ENCODE data around the gene TBC1D22A. TPM values are rescaled to one million over a fixed set of nuclear protein-coding genes. Genes with fewer than 3 reads are reported as not detected.
"Not testable (repeated sequence)": the region's sequence is repeated elsewhere in the genome, so short reads cannot be mapped to it uniquely, and the experiment has no call there.

TBC1D22A gene
- total RNA-seq, 1 experiment from 2014 or later, result 18.2 TPM

GRCh38 chr22:46734213-46734722 is 28.2 kb upstream of the TBC1D22A start:
- H3K36me3 ChIP-seq, H3K9me3 ChIP-seq, DNase-seq, H3K4me3 ChIP-seq, H3K27me3 ChIP-seq: not testable (repeated sequence)

GRCh38 chr22:46734830-46735453 is 27.5 kb upstream of the TBC1D22A start:
- no peaks in the 10 kb centered on the region; the same call in none of the 2 replicates for H3K36me3 ChIP-seq
- DNase-seq, result no peak
- H3K27me3 ChIP-seq, result no peaks in the 10 kb centered on the region
- H3K4me3 ChIP-seq, result no peak overlapping the region
- no peaks in the 10 kb centered on the region for H3K9me3 ChIP-seq

GRCh38 chr22:46735747-46736608 is 26.5 kb upstream of the TBC1D22A start:
- no peak for DNase-seq
- H3K27me3 ChIP-seq, result no peaks in the 10 kb centered on the region
- H3K9me3 ChIP-seq, result no peaks in the 10 kb centered on the region
- H3K4me3 ChIP-seq, result no peak overlapping the region
- no peaks in the 10 kb centered on the region; the same call in none of the 2 replicates for H3K36me3 ChIP-seq

GRCh38 chr22:46736705-46737104 is 25.7 kb upstream of the TBC1D22A start:
- peak overlapping the region; percentile 68 for H3K4me3 ChIP-seq
- H3K9me3 ChIP-seq, result no peaks in the 10 kb centered on the region
- H3K36me3 ChIP-seq, result no peaks in the 10 kb centered on the region; the same call in none of the 2 replicates
- no peaks in the 10 kb centered on the region for H3K27me3 ChIP-seq
- no peak for DNase-seq

GRCh38 chr22:46737105-46737975 is 25.1 kb upstream of the TBC1D22A start:
- no peaks in the 10 kb centered on the region for H3K9me3 ChIP-seq
- no peaks in the 10 kb centered on the region for H3K27me3 ChIP-seq
- peak overlapping the region; percentile 68 for H3K4me3 ChIP-seq
- peak; percentile 30 for DNase-seq
- no peaks in the 10 kb centered on the region; the same call in 1 of the 2 replicates for H3K36me3 ChIP-seq

GRCh38 chr22:46737976-46738646 is 24.3 kb upstream of the TBC1D22A start, which contains the start of gene CERK:
CERK (minus strand) TSS chr22:46738252; CDS start chr22:46738148, 104 bp downstream.
- no peaks in the 10 kb centered on the region for H3K27me3 ChIP-seq
- no peaks in the 10 kb centered on the region; the same call in 1 of the 2 replicates for H3K36me3 ChIP-seq
- peak; percentile 76 for DNase-seq
- H3K9me3 ChIP-seq, result no peaks in the 10 kb centered on the region
- H3K4me3 ChIP-seq, result peak within 1 kb of the TSS; percentile 68

GRCh38 chr22:46738647-46739093 is 23.8 kb upstream of the TBC1D22A start:
- Histone ChIP-seq H3K27me3 (no peaks in the 10 kb centered on the region), H3K9me3 (no peaks in the 10 kb centered on the region), H3K36me3 (no peaks in the 10 kb centered on the region; the same call in 1 of the 2 replicates), H3K4me3 (peak overlapping the region; percentile 68)
- DNase-seq, result peak; percentile 21

GRCh38 chr22:46739094-46739870 is 23.2 kb upstream of the TBC1D22A start:
- Histone ChIP-seq H3K27me3 (no peaks in the 10 kb centered on the region), H3K9me3 (no peaks in the 10 kb centered on the region), H3K4me3 (peak overlapping the region; percentile 68), H3K36me3 (no peaks in the 10 kb centered on the region; the same call in 1 of the 2 replicates)
- peak; percentile 86 for DNase-seq

- Histone ChIP-seq H3K9me3 (no peaks in the 10 kb centered on the region), H3K27me3 (no peaks in the 10 kb centered on the region), H3K4me3 (no peak overlapping the region), H3K36me3 (no peaks in the 10 kb centered on the region)
- no peak for DNase-seq
These were observed 21.3 kb upstream of the TBC1D22A start for GRCh38 chr22:46740910-46741780.

GRCh38 chr22:46741974-46742519 is 20.4 kb upstream of the TBC1D22A start:
- H3K27me3 ChIP-seq, result no peaks in the 10 kb centered on the region
- H3K9me3 ChIP-seq, result no peaks in the 10 kb centered on the region
- no peak for DNase-seq
- no peaks in the 10 kb centered on the region for H3K36me3 ChIP-seq
- H3K4me3 ChIP-seq, result no peak overlapping the region

GRCh38 chr22:46742576-46743221 is 19.8 kb upstream of the TBC1D22A start:
- Histone ChIP-seq H3K27me3 (no peaks in the 10 kb centered on the region), H3K9me3 (no peaks in the 10 kb centered on the region), H3K4me3 (no peak overlapping the region), H3K36me3 (no peaks in the 10 kb centered on the region)
- DNase-seq, result no peak

- Histone ChIP-seq H3K4me3 (no peak overlapping the region), H3K36me3 (no peaks in the 10 kb centered on the region)
- no peak for DNase-seq
These were observed 17.9 kb upstream of the TBC1D22A start for GRCh38 chr22:46744581-46744980.

GRCh38 chr22:46746192-46746591 is 16.3 kb upstream of the TBC1D22A start:
- no peaks in the 10 kb centered on the region for H3K9me3 ChIP-seq
- no peaks in the 10 kb centered on the region for H3K27me3 ChIP-seq
- H3K4me3 ChIP-seq, result no peak overlapping the region
- H3K36me3 ChIP-seq, result no peaks in the 10 kb centered on the region
- DNase-seq, result no peak

More at GRCh38 chr22:46744581-46744980, 17.9 kb upstream of the TBC1D22A start:
- H3K27me3 ChIP-seq, result no peaks in the 10 kb centered on the region
- H3K9me3 ChIP-seq, result no peaks in the 10 kb centered on the region

GRCh38 chr22:46746620-46747019 is 15.8 kb upstream of the TBC1D22A start:
- no peak overlapping the region for H3K4me3 ChIP-seq
- no peak for DNase-seq
- no peaks in the 10 kb centered on the region for H3K36me3 ChIP-seq
- H3K9me3 ChIP-seq, result no peaks in the 10 kb centered on the region
- no peaks in the 10 kb centered on the region for H3K27me3 ChIP-seq

Measured in MG63 (cell line).